MCF 10A (cell line): Measurements from ENCODE around the gene CHST11. TPM values are rescaled to one million over a fixed set of nuclear protein-coding genes. Genes with fewer than 3 reads are reported as not detected.

Source experiments
- BruUV-seq: library from RNA; stranded (reverse); fragments of 400-500 nt; replicated peaks from 2 replicates; lab custom pipeline; 2021; lab: Mats Ljungman, UMichigan
- CTCF ChIA-PET: fragments of 300-600 bp; sonication (Branson Sonifier 250); formaldehyde crosslinking; extraction: SDS; loops from one replicate; lab custom pipeline; 2021; ENCODE audit warnings: antibody characterized with exemption, inconsistent platforms; lab: Yijun Ruan, JAX
- POLR2A ChIA-PET: fragments of 300-600, 350-650 bp; sonication (Branson Sonifier 250); formaldehyde crosslinking; extraction: SDS; loops from one replicate; lab custom pipeline; 2020; ENCODE audit warnings: antibody characterized with exemption, inconsistent platforms; lab: Yijun Ruan, JAX
- DNase-seq: peaks from one replicate; pipeline ENCODE4 v3.0.0-alpha.2; 2018; ENCODE audit not compliant: unreplicated experiment
- H3K27ac Mint-ChIP-seq: one replicate; pipeline ENCODE4 v1.8.0; 2022; ENCODE audit warnings: mild to moderate bottlenecking, low read depth, mixed read lengths; ENCODE audit not compliant: unreplicated experiment
- H3K27me3 Mint-ChIP-seq: one replicate; pipeline ENCODE4 v1.8.0; 2022; ENCODE audit warnings: mixed read lengths; ENCODE audit not compliant: insufficient read depth, unreplicated experiment
- H3K36me3 Mint-ChIP-seq: one replicate; pipeline ENCODE4 v1.8.0; 2022; ENCODE audit warnings: mild to moderate bottlenecking, moderate library complexity, mixed read lengths; ENCODE audit not compliant: insufficient read depth, unreplicated experiment
- H3K4me1 Mint-ChIP-seq: one replicate; pipeline ENCODE4 v1.8.0; 2022; ENCODE audit warnings: mixed read lengths; ENCODE audit not compliant: insufficient read depth, unreplicated experiment
- H3K4me3 Mint-ChIP-seq: one replicate; pipeline ENCODE4 v1.8.0; 2022; ENCODE audit warnings: mild to moderate bottlenecking, moderate library complexity, mixed read lengths; ENCODE audit not compliant: unreplicated experiment
- H3K9me3 Mint-ChIP-seq: one replicate; pipeline ENCODE4 v1.8.0; 2022; ENCODE audit warnings: mixed read lengths; ENCODE audit not compliant: unreplicated experiment
- CTCF ChIP-seq: fragments of 200-600 bp; IDR thresholded peaks from one replicate; pipeline ENCODE4 v1.8.0; 2022; ENCODE audit warnings: antibody characterized with exemption, mild to moderate bottlenecking; ENCODE audit not compliant: unreplicated experiment
- intact Hi-C: fragments of 100-400 bp; cut with micrococcal nuclease; formaldehyde crosslinking; loops from 2 replicates; pipeline ENCODE4 v1.14.1; 2022
- total RNA-seq: library from RNA; stranded (reverse); gene quantifications from 2 replicates; pipeline ENCODE4 v1.2.3, GENCODE V29; 2022

Gene CHST11
- total RNA-seq, 1 experiment from 2014 or later = 5.3 TPM

DNA sequence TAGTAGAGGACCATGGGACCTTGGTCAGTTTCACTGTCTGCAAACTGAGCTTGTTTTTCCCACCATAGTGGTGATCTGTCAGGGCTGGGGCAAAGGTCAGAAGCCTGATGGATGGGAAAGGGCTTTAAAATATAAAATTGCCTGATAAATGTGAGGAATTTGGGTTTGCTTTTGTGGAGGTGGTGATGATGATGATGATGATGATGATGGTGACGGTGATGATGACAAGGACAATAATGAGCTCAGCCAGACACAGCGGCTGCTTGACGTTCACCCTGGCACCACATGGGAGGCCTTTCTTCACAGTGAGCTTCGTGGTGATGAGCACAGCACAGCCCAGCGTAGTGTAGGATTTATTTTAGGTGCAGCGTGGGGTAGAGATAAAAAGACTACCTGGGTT lies 257.6 kb downstream of the CHST11 start:
- no peaks in the 10 kb centered on the region for H3K9me3 Mint-ChIP-seq
- intact Hi-C loops = no loop called here
- ChIA-PET CTCF (interaction anchor here (0.7 kb wide), 1 partner anchor 334 kb away, joined by 4 read pairs; no protein-coding TSS in a partner anchor), POLR2A (interaction anchor here (0.7 kb wide), 1 partner anchor 32 kb away, joined by 3 read pairs; no protein-coding TSS in a partner anchor)
- no peaks in the 10 kb centered on the region for H3K27me3 Mint-ChIP-seq
- H3K36me3 Mint-ChIP-seq = peaks cover 5% of the 10 kb centered on the region
- DNase-seq = no peak
- no peak overlapping the region for H3K4me3 Mint-ChIP-seq
- BruUV-seq = no TSS peak
- no peak for TF ChIP-seq CTCF
- no peak overlapping the region for H3K27ac Mint-ChIP-seq
- H3K4me1 Mint-ChIP-seq = peaks cover 9% of the 10 kb centered on the region

- no peak for TF ChIP-seq CTCF
- CTCF ChIA-PET = no interaction called here
- BruUV-seq = no TSS peak
- Mint-ChIP-seq H3K36me3 (peaks cover 5% of the 10 kb centered on the region), H3K27ac (no peak overlapping the region), H3K9me3 (no peaks in the 10 kb centered on the region), H3K4me3 (no peak overlapping the region), H3K4me1 (peaks cover 1% of the 10 kb centered on the region), H3K27me3 (no peaks in the 10 kb centered on the region)
- intact Hi-C loops = no loop called here
- DNase-seq = no peak
- POLR2A ChIA-PET = no interaction called here
Measured at GRCh38 chr12:104716172-104716571, 259.4 kb downstream of the CHST11 start.

- H3K27me3 Mint-ChIP-seq = no peaks in the 10 kb centered on the region
- no peak for TF ChIP-seq CTCF
- CTCF ChIA-PET = interaction anchor here (1.3 kb wide), 1 partner anchor 337 kb away, joined by 3 read pairs; no protein-coding TSS in a partner anchor
- no peaks in the 10 kb centered on the region for H3K9me3 Mint-ChIP-seq
- DNase-seq = no peak
- H3K4me1 Mint-ChIP-seq = no peaks in the 10 kb centered on the region
- intact Hi-C loops = no loop called here
- H3K36me3 Mint-ChIP-seq = peaks cover under 1% of the 10 kb centered on the region
- no TSS peak for BruUV-seq
- POLR2A ChIA-PET = no interaction called here
- H3K27ac Mint-ChIP-seq = no peak overlapping the region
- H3K4me3 Mint-ChIP-seq = no peak overlapping the region
Measured at GRCh38 chr12:104718304-104718929, 261.7 kb downstream of the CHST11 start.

GRCh38 chr12:104719700-104720338 lies 263.1 kb downstream of the CHST11 start:
- CTCF ChIA-PET = interaction anchor here (0.6 to 0.8 kb wide), 2 partner anchors 16 to 332 kb away, joined by 3 to 5 read pairs; no protein-coding TSS in a partner anchor

More at GRCh38 chr12:104719700-104720338, 263.1 kb downstream of the CHST11 start:
- H3K9me3 Mint-ChIP-seq = no peaks in the 10 kb centered on the region
- no peaks in the 10 kb centered on the region for H3K27me3 Mint-ChIP-seq
- no peak for DNase-seq
- POLR2A ChIA-PET = no interaction called here
- BruUV-seq = no TSS peak
- no peak for TF ChIP-seq CTCF
- no peak overlapping the region for H3K27ac Mint-ChIP-seq
- H3K36me3 Mint-ChIP-seq = no peaks in the 10 kb centered on the region
- no peak overlapping the region for H3K4me3 Mint-ChIP-seq
- H3K4me1 Mint-ChIP-seq = no peaks in the 10 kb centered on the region
- intact Hi-C loops = no loop called here
